GM19395 (cell line): ENCODE data around the gene ETV3L.

Experiments
- ATAC-seq: cut with Tn5 transposase; IDR thresholded peaks from one replicate; pipeline ENCODE4 v1.9.1; 2021; ENCODE audit warnings: mild to moderate bottlenecking, moderate library complexity; ENCODE audit not compliant: unreplicated experiment

ETV3L gene

GRCh38 chr1:157099633-157100009 lies at the start of gene ETV3L:
Gene ETV3L (minus strand): TSS chr1:157099808. CDS start chr1:157099523, 285 bp downstream.
- ATAC-seq: no peak

- no peak for ATAC-seq
These were observed 48.5 kb upstream of the ETV3L start for GRCh38 chr1:157147906-157148700.

- ATAC-seq: no peak
These were observed 47.4 kb upstream of the ETV3L start for GRCh38 chr1:157147037-157147436.

- ATAC-seq: no peak
These were observed 46.6 kb upstream of the ETV3L start for GRCh38 chr1:157146244-157146643.

GRCh38 chr1:157145076-157145475 lies 45.5 kb upstream of the ETV3L start:
- ATAC-seq: no peak

GRCh38 chr1:157144509-157144908 lies 44.9 kb upstream of the ETV3L start:
- no peak for ATAC-seq

GRCh38 chr1:157142765-157143423 lies 43.3 kb upstream of the ETV3L start:
- ATAC-seq: no peak

GRCh38 chr1:157142201-157142600 lies 42.6 kb upstream of the ETV3L start:
- no peak for ATAC-seq

- no peak for ATAC-seq
These were observed 41.7 kb upstream of the ETV3L start for GRCh38 chr1:157141212-157141855.

- no peak for ATAC-seq
These were observed 40.5 kb upstream of the ETV3L start for GRCh38 chr1:157140063-157140588.

GRCh38 chr1:157139052-157139715 lies 39.6 kb upstream of the ETV3L start:
- no peak for ATAC-seq

GRCh38 chr1:157138220-157139051 lies 38.8 kb upstream of the ETV3L start, which contains the start of gene ETV3:
Gene ETV3 (minus strand): TSS chr1:157138395. CDS start chr1:157136352, 2,043 bp downstream.
- peak; percentile 84 for ATAC-seq

- peak; percentile 18 for ATAC-seq
These were observed 38.0 kb upstream of the ETV3L start for GRCh38 chr1:157137408-157138219.

GRCh38 chr1:157137046-157137407 lies 37.4 kb upstream of the ETV3L start:
- no peak for ATAC-seq

- no peak for ATAC-seq
These were observed 36.5 kb upstream of the ETV3L start for GRCh38 chr1:157136133-157136532.

GRCh38 chr1:157135646-157136045 lies 36.0 kb upstream of the ETV3L start:
- ATAC-seq: no peak

GRCh38 chr1:157135070-157135469 lies 35.5 kb upstream of the ETV3L start:
- ATAC-seq: no peak

GRCh38 chr1:157134442-157134841 lies 34.8 kb upstream of the ETV3L start:
- no peak for ATAC-seq

GRCh38 chr1:157133426-157133825 lies 33.8 kb upstream of the ETV3L start:
- no peak for ATAC-seq
